Subcutaneous preadipocyte (primary cell): Measurements from ENCODE around the gene HNRNPU. TPM values are rescaled to one million over a fixed set of nuclear protein-coding genes. Genes with fewer than 3 reads are reported as not detected.

ENCODE experiments used
- total RNA-seq: library from RNA; depleted of rRNA; stranded (reverse); fragments of >200 nt; gene quantifications from 2 replicates; pipeline ENCODE4 v1.2.3, GENCODE V29; 2012

HNRNPU gene
- total RNA-seq: 194 and 271 TPM in 2 replicates

GRCh38 chr1:244864253-244865027, at the start of gene HNRNPU:
Gene HNRNPU (minus strand): TSS chr1:244864543. CDS start chr1:244864307, 236 bp downstream.

GRCh38 chr1:244835276-244836134, 28.8 kb downstream of the HNRNPU start, which contains the start of gene COX20:
Gene COX20 (plus strand): TSS chr1:244835658. CDS start chr1:244835715, 57 bp downstream.

Other genes with a start within 250 kb of the HNRNPU start
- gene DESI2, start 211.4 kb downstream of the HNRNPU start, total RNA-seq: 29.0 and 39.9 TPM in 2 replicates
- gene COX20, start 28.9 kb downstream of the HNRNPU start, total RNA-seq: 16.8 and 18.0 TPM in 2 replicates